Gastroesophageal sphincter (tissue), 4 donors: ENCODE results near the gene SLC2A6. TPM values are rescaled to one million over a fixed set of nuclear protein-coding genes. Genes with fewer than 3 reads are reported as not detected.
A peak's percentile ranks its signal among the peaks of the same experiment; 100 is the strongest.

Experiments
- ATAC-seq: fragments of 150-250 bp; one replicate; pipeline ENCODE4 v1.9.1; 2016; ENCODE audit warnings: mild to moderate bottlenecking, moderate library complexity
- H3K27ac ChIP-seq, 4 donors: fragments of 200-600 bp; sonication (generic) in 3 of 4; 1 replicate in 3 of 4; 2 replicates in 1 of 4; pipeline ENCODE4 v1.5.1; 2016 to 2019
- H3K27me3 ChIP-seq: fragments of 200-600 bp; sonication (generic); one replicate; pipeline ENCODE4 v1.5.1; 2019
- H3K36me3 ChIP-seq, 2 donors: fragments of 200-600 bp; sonication (generic); one replicate each; pipeline ENCODE4 v1.5.1; 2019; ENCODE audit warnings: control low read depth in 1 of 2
- H3K4me1 ChIP-seq, 3 donors: fragments of 200-600 bp; sonication (generic); 1 replicate in 2 of 3; 2 replicates in 1 of 3; pipeline ENCODE4 v1.5.1; 2016 to 2019; ENCODE audit warnings: control low read depth in 2 of 3
- H3K4me3 ChIP-seq, 2 donors: fragments of 200-600 bp; sonication (generic); one replicate each; pipeline ENCODE4 v1.5.1; 2019; ENCODE audit warnings: mild to moderate bottlenecking in 1 of 2, moderate library complexity in 1 of 2
- H3K9me3 ChIP-seq, 3 donors: fragments of 200-600 bp; sonication (generic); one replicate each; pipeline ENCODE4 v1.5.1; 2017 to 2019; ENCODE audit warnings: control low read depth in 2 of 3
- EP300 ChIP-seq: sonication (generic); formaldehyde crosslinking; IDR thresholded peaks from one replicate; pipeline ENCODE4 v1.6.1; 2017; ENCODE audit warnings: antibody characterized with exemption, mild to moderate bottlenecking
- POLR2A ChIP-seq, 2 donors: fragments of 450-650 bp; IDR thresholded peaks; one replicate each; pipeline ENCODE4 v1.6.1; 2017; ENCODE audit warnings: antibody characterized with exemption in 2 of 2, mild to moderate bottlenecking in 2 of 2, moderate library complexity in 1 of 2
- POLR2AphosphoS5 ChIP-seq: sonication (generic); formaldehyde crosslinking; IDR thresholded peaks from one replicate; pipeline ENCODE4 v1.6.1; 2017; ENCODE audit warnings: antibody characterized with exemption
- WGBS, 2 donors: methylation state at CpG; one replicate each; pipeline ENCODE4 v1.1.5; 2018; ENCODE audit warnings: low coverage in 1 of 2; 5-methylcytosine and 5-hydroxymethylcytosine counted together
- total RNA-seq, 4 donors: library from RNA; depleted of rRNA; stranded (reverse); fragments of >200 nt; gene quantifications; one replicate each; pipeline ENCODE4 v1.1.0, GENCODE V29; 2016
- TF ChIP-seq, protein P1 (sequence below), 4 experiments: fragments of 200-600 bp in 2 of 4; fragments of 450-650 bp in 2 of 4; sonication (generic) in 1 of 4; IDR thresholded peaks; one replicate each; pipeline ENCODE4 v1.5.1; 2017 to 2019; ENCODE audit warnings: antibody characterized with exemption in 4 of 4, mild to moderate bottlenecking in 2 of 4, moderate library complexity in 2 of 4

Gene SLC2A6
- total RNA-seq, 4 donors from 2014 or later: 1.7 to 11.8 (median 5.2) TPM

- TF ChIP-seq, protein P1, sequence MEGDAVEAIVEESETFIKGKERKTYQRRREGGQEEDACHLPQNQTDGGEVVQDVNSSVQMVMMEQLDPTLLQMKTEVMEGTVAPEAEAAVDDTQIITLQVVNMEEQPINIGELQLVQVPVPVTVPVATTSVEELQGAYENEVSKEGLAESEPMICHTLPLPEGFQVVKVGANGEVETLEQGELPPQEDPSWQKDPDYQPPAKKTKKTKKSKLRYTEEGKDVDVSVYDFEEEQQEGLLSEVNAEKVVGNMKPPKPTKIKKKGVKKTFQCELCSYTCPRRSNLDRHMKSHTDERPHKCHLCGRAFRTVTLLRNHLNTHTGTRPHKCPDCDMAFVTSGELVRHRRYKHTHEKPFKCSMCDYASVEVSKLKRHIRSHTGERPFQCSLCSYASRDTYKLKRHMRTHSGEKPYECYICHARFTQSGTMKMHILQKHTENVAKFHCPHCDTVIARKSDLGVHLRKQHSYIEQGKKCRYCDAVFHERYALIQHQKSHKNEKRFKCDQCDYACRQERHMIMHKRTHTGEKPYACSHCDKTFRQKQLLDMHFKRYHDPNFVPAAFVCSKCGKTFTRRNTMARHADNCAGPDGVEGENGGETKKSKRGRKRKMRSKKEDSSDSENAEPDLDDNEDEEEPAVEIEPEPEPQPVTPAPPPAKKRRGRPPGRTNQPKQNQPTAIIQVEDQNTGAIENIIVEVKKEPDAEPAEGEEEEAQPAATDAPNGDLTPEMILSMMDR (IDR thresholded peaks at IDR 0.05): no peak
- TF ChIP-seq POLR2A (IDR thresholded peaks at IDR 0.05): no peak
- no peak for TF ChIP-seq POLR2AphosphoS5
- no peak for TF ChIP-seq EP300
- Histone ChIP-seq H3K36me3 (no peaks in the 10 kb centered on the region), H3K4me1 (peaks cover 0 to 9% (median 0%) of the 10 kb centered on the region in 3 donors), H3K27ac (no peak overlapping the region), H3K4me3 (no peak overlapping the region), H3K27me3 (peaks cover 50% of the 10 kb centered on the region), H3K9me3 (no peaks in the 10 kb centered on the region)
- WGBS, 2 donors: 40% methylated on average over 1 of the region's 25 CpGs; no CpG with 5 or more reads in 1 of the 2 donors
- no peak for ATAC-seq
These were observed 6.8 kb upstream of the SLC2A6 start for GRCh38 chr9:133485531-133486260.

GRCh38 chr9:133484671-133485437, 6.0 kb upstream of the SLC2A6 start:
- H3K36me3 ChIP-seq: no peaks in the 10 kb centered on the region
- no peaks in the 10 kb centered on the region for H3K9me3 ChIP-seq
- peaks cover 0 to 11% (median 0%) of the 10 kb centered on the region in 3 donors for H3K4me1 ChIP-seq
- H3K4me3 ChIP-seq: no peak overlapping the region
- TF ChIP-seq, protein P1 (IDR thresholded peaks at IDR 0.05): no peak
- TF ChIP-seq POLR2AphosphoS5: no peak
- no peak for TF ChIP-seq EP300
- no peak for TF ChIP-seq POLR2A (IDR thresholded peaks at IDR 0.05)
- peaks cover 42% of the 10 kb centered on the region for H3K27me3 ChIP-seq
- H3K27ac ChIP-seq: no peak overlapping the region
- no CpG with 5 or more reads among the region's 22 CpGs for WGBS, 2 donors
- no peak for ATAC-seq

DNA sequence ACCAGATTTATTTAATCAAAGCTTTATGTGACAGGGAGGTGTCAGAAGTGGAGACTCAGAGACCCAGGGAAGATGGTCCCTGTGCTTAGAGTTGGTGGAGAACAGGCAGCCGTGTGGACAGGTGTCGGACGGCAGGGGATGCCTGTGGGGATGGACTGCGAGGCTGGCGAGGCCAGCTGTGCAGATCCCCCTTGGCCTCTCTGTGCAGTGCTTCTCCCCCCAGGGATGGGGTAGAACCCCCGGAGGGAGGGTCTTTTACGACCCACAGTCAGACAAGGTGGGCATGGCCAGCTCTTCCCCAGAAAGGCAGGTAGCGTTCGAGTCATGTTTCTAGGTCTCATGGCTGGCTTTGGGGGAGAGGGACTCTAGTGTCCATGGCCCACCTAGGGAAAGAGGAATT, 4.7 kb upstream of the SLC2A6 start:
- Histone ChIP-seq H3K9me3 (no peaks in the 10 kb centered on the region), H3K36me3 (no peaks in the 10 kb centered on the region), H3K4me3 (no peak overlapping the region), H3K27me3 (peaks cover 33% of the 10 kb centered on the region), H3K4me1 (peaks cover 0 to 23% (median 7%) of the 10 kb centered on the region in 3 donors), H3K27ac (no peak overlapping the region)
- no peak for TF ChIP-seq EP300
- TF ChIP-seq, protein P1 (IDR thresholded peaks at IDR 0.05): no peak
- no peak for TF ChIP-seq POLR2AphosphoS5
- no peak for TF ChIP-seq POLR2A (IDR thresholded peaks at IDR 0.05)
- ATAC-seq: no peak
- WGBS, 2 donors: 80% methylated on average over 8 of the region's 9 CpGs; no CpG with 5 or more reads in 1 of the 2 donors

DNA sequence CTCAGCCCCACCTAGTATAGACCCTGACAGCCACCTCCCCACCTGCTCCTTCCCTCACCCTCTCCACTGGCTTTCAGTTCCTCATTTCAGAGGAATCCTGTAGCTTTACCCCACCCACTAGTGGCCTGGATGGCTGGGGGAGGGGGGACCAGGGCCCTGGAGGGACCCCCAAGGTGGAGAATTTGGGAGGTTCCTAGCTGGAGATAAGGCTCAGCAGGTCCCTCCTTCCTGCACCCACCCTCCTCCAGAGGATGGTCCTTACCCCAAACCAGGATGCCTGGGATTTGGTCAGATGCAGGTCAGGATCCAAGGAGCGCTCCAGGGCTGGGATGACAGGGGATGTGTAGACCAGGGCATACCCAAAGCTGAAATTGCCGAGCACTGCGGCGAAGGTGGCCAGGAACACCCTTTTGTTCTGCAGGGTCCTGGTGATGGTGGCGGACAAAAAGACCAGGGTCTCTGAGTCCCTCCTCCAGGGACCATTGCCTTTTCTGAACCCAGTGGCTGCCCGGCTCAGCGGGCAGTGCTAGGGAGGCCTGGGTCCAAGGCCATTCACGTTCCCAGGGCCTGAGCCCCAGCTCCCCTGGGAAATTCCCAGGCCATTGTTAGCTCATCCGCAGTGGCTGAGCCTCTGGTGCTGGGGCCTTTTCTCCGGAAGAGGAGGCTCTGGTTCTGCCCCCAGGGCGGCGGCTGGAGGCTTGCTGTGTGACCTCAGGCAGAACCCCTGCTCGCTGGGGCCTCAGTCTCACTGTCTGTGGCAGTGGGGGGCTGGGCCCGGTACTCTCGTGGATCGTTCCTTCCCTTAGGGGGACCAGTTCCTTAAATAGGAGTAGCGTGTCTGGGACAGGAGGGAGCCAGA, 678 bp downstream of the SLC2A6 start:
- H3K4me3 ChIP-seq: peak overlapping the region; percentile 32 to 62
- TF ChIP-seq, protein P1 (IDR thresholded peaks at IDR 0.05): no peak
- TF ChIP-seq POLR2A (IDR thresholded peaks at IDR 0.05) (no peak), EP300 (no peak), POLR2AphosphoS5 (no peak)
- no CpG with 5 or more reads among the region's 17 CpGs for WGBS, 2 donors
- H3K4me1 ChIP-seq: peaks cover 0 to 23% (median 11%) of the 10 kb centered on the region in 3 donors
- no peaks in the 10 kb centered on the region for H3K27me3 ChIP-seq
- H3K9me3 ChIP-seq: no peaks in the 10 kb centered on the region
- peak overlapping the region in 3 of 4 donors; percentile 66 to 74 (median 68) for H3K27ac ChIP-seq
- peak; percentile 13 for ATAC-seq
- H3K36me3 ChIP-seq: peaks cover 0 to 21% of the 10 kb centered on the region in 2 donors
